Fibroblast of lung (primary cell): ENCODE results near the gene ODAD3.
A peak's percentile ranks its signal among the peaks of the same experiment; 100 is the strongest.

ENCODE experiments used
- CTCF ChIP-seq, 2 donors: IDR thresholded peaks in 1 of 2; conservative IDR thresholded peaks in 1 of 2; 1 replicate in 1 of 2; 2 replicates in 1 of 2; pipeline ENCODE4 v1.5.1; 2011 to 2012; ENCODE audit warnings: low read length in 2 of 2, control low read depth in 1 of 2, inconsistent platforms in 1 of 2, low read depth in 1 of 2, mild to moderate bottlenecking in 1 of 2
- EZH2 ChIP-seq: IDR thresholded peaks from 2 replicates; pipeline ENCODE4 v1.5.1; 2012; ENCODE audit warnings: low read length, control low read depth, mild to moderate bottlenecking; ENCODE audit errors: missing control alignments

- no peak for TF ChIP-seq EZH2
- peak; percentile 53 to 60 for TF ChIP-seq CTCF (conservative IDR thresholded peaks at IDR 0.05 in 1 of 2, IDR thresholded peaks at IDR 0.05 in 1 of 2; ENCODE audit: low read depth in 1 of 2, low read length in 2 of 2)
Measured at GRCh38 chr19:11382898-11383705, 51.8 kb downstream of the ODAD3 start.
